ENCODE data around the gene KIF21B.

The KIF21B gene

GRCh38 chr1:201048521-201048920 is 25.0 kb upstream of the KIF21B start:
- DNase-seq = no peak

GRCh38 chr1:201044119-201044518 is 20.6 kb upstream of the KIF21B start:
- no peak for DNase-seq

GRCh38 chr1:201042779-201043461 is 19.4 kb upstream of the KIF21B start:
- peak; percentile 69 for DNase-seq

GRCh38 chr1:201041011-201041410 is 17.5 kb upstream of the KIF21B start:
- no peak for DNase-seq

- DNase-seq = no peak
These were observed 16.4 kb upstream of the KIF21B start for GRCh38 chr1:201039876-201040275.

- DNase-seq = no peak
These were observed 15.9 kb upstream of the KIF21B start for GRCh38 chr1:201039418-201039817.

- no peak for DNase-seq
These were observed 14.8 kb upstream of the KIF21B start for GRCh38 chr1:201038186-201038876.

- no peak for DNase-seq
These were observed 12.8 kb upstream of the KIF21B start for GRCh38 chr1:201036188-201036842.

GRCh38 chr1:201034671-201035070 is 11.2 kb upstream of the KIF21B start:
- no peak for DNase-seq

GRCh38 chr1:201032408-201032807 is 8.9 kb upstream of the KIF21B start:
- no peak for DNase-seq

GRCh38 chr1:201028461-201028889 is 5.0 kb upstream of the KIF21B start:
- no peak for DNase-seq

- no peak for DNase-seq
These were observed 3.3 kb upstream of the KIF21B start for GRCh38 chr1:201026836-201027235.

- peak; percentile 20 for DNase-seq
These were observed 2.7 kb upstream of the KIF21B start for GRCh38 chr1:201026234-201026633.

- peak; percentile 53 for DNase-seq
These were observed 2.1 kb upstream of the KIF21B start for GRCh38 chr1:201025571-201026002.

- DNase-seq = no peak
These were observed 1.1 kb upstream of the KIF21B start for GRCh38 chr1:201024625-201024998.

- DNase-seq = no peak
These were observed 558 bp upstream of the KIF21B start for GRCh38 chr1:201023920-201024624.

- no peak for DNase-seq
These were observed 546 bp downstream of the KIF21B start for GRCh38 chr1:201022820-201023516.

GRCh38 chr1:201022493-201022819 is 1.1 kb downstream of the KIF21B start:
- DNase-seq = no peak

- no peak for DNase-seq
These were observed 1.7 kb downstream of the KIF21B start for GRCh38 chr1:201021630-201022492.

- DNase-seq = no peak
These were observed 2.5 kb downstream of the KIF21B start for GRCh38 chr1:201020721-201021629.

Data from fibroblast of skin of abdomen (primary cell).